GM12892 (cell line): ENCODE measurements around the gene ZC3H14.

ENCODE experiments used
- POLR2A ChIP-seq: IDR thresholded peaks from 2 replicates; pipeline ENCODE4 v1.6.1; 2011; ENCODE audit warnings: low read depth, low read length, control low read depth
- TAF1 ChIP-seq: IDR thresholded peaks from 2 replicates; pipeline ENCODE4 v1.6.1; 2011; ENCODE audit warnings: low read depth, mild to moderate bottlenecking, control low read depth, low read length, borderline replicate concordance

GRCh38 chr14:88551094-88551870 lies 11.6 kb upstream of the ZC3H14 start:
- TF ChIP-seq TAF1 (no peak), POLR2A (no peak)
